Measurements from ENCODE around the gene AGBL1. TPM values are rescaled to one million over a fixed set of nuclear protein-coding genes. Genes with fewer than 3 reads are reported as not detected.

AGBL1 gene
- total RNA-seq, 3 donors from 2014 or later (not counting 1 experiment from before 2014, with no cell fraction given), result not detected

DNA sequence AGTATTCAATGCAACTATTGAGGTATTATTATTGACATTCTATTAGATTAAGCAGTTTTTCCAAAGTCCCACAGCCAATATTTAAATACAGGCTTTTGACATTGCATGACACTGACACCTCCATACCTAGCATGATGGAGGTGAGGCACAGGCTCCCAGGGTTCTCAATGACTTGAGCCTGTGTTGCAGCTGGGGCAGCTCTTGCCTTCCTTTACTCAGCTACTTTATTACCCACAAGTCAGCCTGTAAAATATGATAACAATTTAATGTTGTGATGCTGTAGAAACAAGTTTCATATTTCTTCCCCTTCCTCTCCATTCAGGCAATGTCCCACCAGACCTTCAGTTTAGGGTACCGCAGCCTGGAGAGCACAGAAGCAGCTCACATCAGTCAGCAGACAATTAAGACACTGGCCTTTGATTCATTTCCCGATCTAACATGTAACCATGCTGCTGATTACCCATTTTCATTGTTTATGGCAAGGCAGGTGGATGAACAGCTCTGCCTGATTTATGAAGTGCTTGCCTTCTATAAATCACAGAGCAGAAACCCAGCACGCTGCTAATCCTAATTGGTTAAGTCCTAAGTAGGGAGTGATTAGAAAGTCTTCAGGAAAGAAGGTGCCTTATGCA, 826.1 kb downstream of the AGBL1 start:
- Mint-ChIP-seq H3K36me3 (no peaks in the 10 kb centered on the region), H3K9me3 (peaks cover 4 to 6% of the 10 kb centered on the region in 2 donors), H3K27ac (no peak overlapping the region), H3K27me3 (ENCODE audit: low read depth in 2 of 2) (peaks cover 0 to 2% of the 10 kb centered on the region in 2 donors), H3K4me1 (no peaks in the 10 kb centered on the region), H3K4me3 (no peak overlapping the region)
- 71% methylated on average over 3 of the region's 3 CpGs for WGBS (ENCODE audit: insufficient coverage)
- DNase-seq, result no peak
- TF ChIP-seq, protein P1, sequence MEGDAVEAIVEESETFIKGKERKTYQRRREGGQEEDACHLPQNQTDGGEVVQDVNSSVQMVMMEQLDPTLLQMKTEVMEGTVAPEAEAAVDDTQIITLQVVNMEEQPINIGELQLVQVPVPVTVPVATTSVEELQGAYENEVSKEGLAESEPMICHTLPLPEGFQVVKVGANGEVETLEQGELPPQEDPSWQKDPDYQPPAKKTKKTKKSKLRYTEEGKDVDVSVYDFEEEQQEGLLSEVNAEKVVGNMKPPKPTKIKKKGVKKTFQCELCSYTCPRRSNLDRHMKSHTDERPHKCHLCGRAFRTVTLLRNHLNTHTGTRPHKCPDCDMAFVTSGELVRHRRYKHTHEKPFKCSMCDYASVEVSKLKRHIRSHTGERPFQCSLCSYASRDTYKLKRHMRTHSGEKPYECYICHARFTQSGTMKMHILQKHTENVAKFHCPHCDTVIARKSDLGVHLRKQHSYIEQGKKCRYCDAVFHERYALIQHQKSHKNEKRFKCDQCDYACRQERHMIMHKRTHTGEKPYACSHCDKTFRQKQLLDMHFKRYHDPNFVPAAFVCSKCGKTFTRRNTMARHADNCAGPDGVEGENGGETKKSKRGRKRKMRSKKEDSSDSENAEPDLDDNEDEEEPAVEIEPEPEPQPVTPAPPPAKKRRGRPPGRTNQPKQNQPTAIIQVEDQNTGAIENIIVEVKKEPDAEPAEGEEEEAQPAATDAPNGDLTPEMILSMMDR (IDR thresholded peaks at IDR 0.05), result no peak
- ATAC-seq, result no peak
- no peak overlapping the region for H3K4me3 ChIP-seq (ENCODE audit: low read length)
- H3K27ac ChIP-seq (ENCODE audit: low read length), result no peak overlapping the region
- H3K27me3 ChIP-seq (ENCODE audit: control insufficient read depth, insufficient read depth, low read length), result no peaks in the 10 kb centered on the region
- H3K4me1 ChIP-seq (ENCODE audit: control insufficient read depth, insufficient read depth, low read length), result no peaks in the 10 kb centered on the region
- H3K9me3 ChIP-seq (ENCODE audit: control insufficient read depth, insufficient read depth, low read length), result no peaks in the 10 kb centered on the region
- H3K36me3 ChIP-seq (ENCODE audit: control insufficient read depth, insufficient read depth, low read length), result no peaks in the 10 kb centered on the region
- intact Hi-C loops (cut with micrococcal nuclease), result no loop called here

DNA sequence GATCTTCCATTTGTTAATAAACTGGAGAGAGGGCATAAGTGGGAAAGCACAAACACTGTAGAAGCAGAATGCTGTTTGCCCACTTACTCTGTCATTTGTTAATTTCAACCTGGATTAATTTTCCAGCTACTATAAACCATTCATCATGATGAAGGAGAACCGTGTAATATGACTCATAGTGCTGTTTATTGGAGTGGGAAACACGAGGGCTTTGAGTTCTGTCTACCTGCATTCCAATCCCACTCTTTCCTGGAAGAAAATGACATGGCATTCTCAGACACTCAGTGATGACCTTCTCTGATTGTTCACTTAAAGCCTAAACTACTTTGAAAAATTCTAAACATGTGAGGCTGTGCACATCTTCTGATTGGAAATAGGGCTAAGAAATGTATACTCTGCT, 826.7 kb downstream of the AGBL1 start:
- Mint-ChIP-seq H3K4me3 (no peak overlapping the region), H3K27ac (no peak overlapping the region), H3K4me1 (no peaks in the 10 kb centered on the region), H3K9me3 (peaks cover 4 to 6% of the 10 kb centered on the region in 2 donors), H3K27me3 (ENCODE audit: low read depth in 2 of 2) (peaks cover 0 to 2% of the 10 kb centered on the region in 2 donors), H3K36me3 (no peaks in the 10 kb centered on the region)
- Histone ChIP-seq H3K4me3 (ENCODE audit: low read length) (no peak overlapping the region), H3K36me3 (ENCODE audit: control insufficient read depth, insufficient read depth, low read length) (no peaks in the 10 kb centered on the region), H3K9me3 (ENCODE audit: control insufficient read depth, insufficient read depth, low read length) (no peaks in the 10 kb centered on the region), H3K27me3 (ENCODE audit: control insufficient read depth, insufficient read depth, low read length) (no peaks in the 10 kb centered on the region), H3K4me1 (ENCODE audit: control insufficient read depth, insufficient read depth, low read length) (no peaks in the 10 kb centered on the region), H3K27ac (ENCODE audit: low read length) (no peak overlapping the region)
- DNase-seq (no peak), ATAC-seq (no peak)
- TF ChIP-seq, protein P1 (IDR thresholded peaks at IDR 0.05), result no peak
- intact Hi-C loops (cut with micrococcal nuclease), result no loop called here
- WGBS (ENCODE audit: insufficient coverage), result no CpG with 5 or more reads among the region's 2 CpGs

DNA sequence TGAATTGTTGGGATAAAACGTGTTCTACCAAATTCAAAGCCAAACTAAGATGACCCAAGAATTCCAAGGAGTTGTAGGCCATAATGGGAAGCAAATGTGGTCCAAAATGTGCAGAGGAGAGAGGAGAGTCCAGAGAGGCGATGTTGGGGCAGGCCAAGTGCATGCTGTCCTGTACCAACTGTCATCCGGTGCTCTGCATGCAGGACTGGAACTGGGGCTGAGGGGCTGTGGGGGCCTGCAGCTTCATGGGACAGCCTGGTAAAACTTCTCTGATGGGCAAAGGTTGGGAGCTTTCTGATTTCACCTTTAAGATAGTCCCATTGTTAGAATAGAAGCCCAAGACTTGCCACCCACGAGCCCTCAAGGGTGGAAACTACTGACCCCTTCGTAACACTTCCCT, 831.4 kb downstream of the AGBL1 start:
- H3K36me3 Mint-ChIP-seq, result no peaks in the 10 kb centered on the region
- H3K4me1 Mint-ChIP-seq, result no peaks in the 10 kb centered on the region
- H3K27ac Mint-ChIP-seq, result no peak overlapping the region
- intact Hi-C loops (cut with micrococcal nuclease), result no loop called here
- no peaks in the 10 kb centered on the region for H3K36me3 ChIP-seq (ENCODE audit: control insufficient read depth, insufficient read depth, low read length)
- no peaks in the 10 kb centered on the region for H3K4me1 ChIP-seq (ENCODE audit: control insufficient read depth, insufficient read depth, low read length)
- no peaks in the 10 kb centered on the region for H3K27me3 Mint-ChIP-seq (ENCODE audit: low read depth in 2 of 2)
- no peaks in the 10 kb centered on the region for H3K9me3 ChIP-seq (ENCODE audit: control insufficient read depth, insufficient read depth, low read length)
- H3K4me3 Mint-ChIP-seq, result no peak overlapping the region
- DNase-seq (no peak), ATAC-seq (no peak)
- TF ChIP-seq, protein P1 (IDR thresholded peaks at IDR 0.05), result no peak
- no peak overlapping the region for H3K4me3 ChIP-seq (ENCODE audit: low read length)
- peaks cover 4 to 6% of the 10 kb centered on the region in 2 donors for H3K9me3 Mint-ChIP-seq
- H3K27me3 ChIP-seq (ENCODE audit: control insufficient read depth, insufficient read depth, low read length), result no peaks in the 10 kb centered on the region
- H3K27ac ChIP-seq (ENCODE audit: low read length), result no peak overlapping the region
- WGBS (ENCODE audit: insufficient coverage), result 49% methylated on average over 5 of the region's 5 CpGs

DNA sequence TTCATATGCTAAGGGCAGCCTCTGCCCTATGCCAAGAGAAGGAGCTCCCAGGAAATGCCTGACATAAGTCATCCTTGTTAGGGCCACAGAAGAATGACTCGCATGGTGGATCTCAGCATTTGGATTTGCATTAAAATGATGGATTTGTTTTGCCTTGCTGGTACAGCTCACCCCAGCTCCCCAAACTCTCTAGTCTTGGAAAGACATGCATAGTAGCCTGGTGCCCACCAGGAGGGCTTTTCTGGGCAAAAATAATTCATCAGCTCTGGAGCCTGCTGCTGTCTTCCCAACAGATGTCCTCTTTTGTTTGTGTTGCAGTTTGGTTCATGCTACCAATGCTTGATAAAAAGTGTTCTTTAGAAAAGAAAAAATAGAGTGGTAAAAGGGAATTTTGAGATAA, 833.0 kb downstream of the AGBL1 start:
- Histone ChIP-seq H3K4me1 (ENCODE audit: control insufficient read depth, insufficient read depth, low read length) (no peaks in the 10 kb centered on the region), H3K4me3 (ENCODE audit: low read length) (no peak overlapping the region), H3K27ac (ENCODE audit: low read length) (no peak overlapping the region), H3K36me3 (ENCODE audit: control insufficient read depth, insufficient read depth, low read length) (no peaks in the 10 kb centered on the region), H3K9me3 (ENCODE audit: control insufficient read depth, insufficient read depth, low read length) (no peaks in the 10 kb centered on the region), H3K27me3 (ENCODE audit: control insufficient read depth, insufficient read depth, low read length) (no peaks in the 10 kb centered on the region)
- H3K4me3 Mint-ChIP-seq, result no peak overlapping the region
- no peak overlapping the region for H3K27ac Mint-ChIP-seq
- no peak for DNase-seq
- no peaks in the 10 kb centered on the region for H3K4me1 Mint-ChIP-seq
- intact Hi-C loops (cut with micrococcal nuclease), result no loop called here
- no peaks in the 10 kb centered on the region for H3K36me3 Mint-ChIP-seq
- WGBS (ENCODE audit: insufficient coverage), result 67% methylated on average over 1 of the region's 1 CpG
- no peak for ATAC-seq
- no peaks in the 10 kb centered on the region for H3K27me3 Mint-ChIP-seq (ENCODE audit: low read depth in 2 of 2)
- TF ChIP-seq, protein P1 (IDR thresholded peaks at IDR 0.05), result no peak
- H3K9me3 Mint-ChIP-seq, result peaks cover 4% of the 10 kb centered on the region in 2 donors
